Natural killer cell (primary cell): Measurements from ENCODE around the gene ZC3H18. TPM values are rescaled to one million over a fixed set of nuclear protein-coding genes. Genes with fewer than 3 reads are reported as not detected.

Experiments used
- ATAC-seq, 3 donors: fragments of 150-1000 bp in 2 of 3; fragments of 200-7000 bp in 1 of 3; cut with Tn5 transposase; 1 replicate in 1 of 3; 2 replicates in 2 of 3; pipeline ENCODE4 v1.10.0; 2021; ENCODE audit warnings: mild to moderate bottlenecking in 2 of 3, moderate library complexity in 2 of 3
- DNase-seq, 2 donors: peaks; one replicate each; pipeline versions ENCODE4 v3.0.0 to v3.0.0-alpha.2; 2013 to 2021; ENCODE audit warnings: mixed read lengths in 1 of 2
- H3K27ac ChIP-seq: one replicate; pipeline ENCODE4 v1.5.1; 2013; ENCODE audit warnings: mild to moderate bottlenecking, low read length
- H3K27me3 ChIP-seq: one replicate; pipeline ENCODE4 v1.6.1; 2013; ENCODE audit warnings: low read length; ENCODE audit not compliant: control insufficient read depth, insufficient read depth
- H3K36me3 ChIP-seq: one replicate; pipeline ENCODE4 v1.6.1; 2013; ENCODE audit warnings: low read length; ENCODE audit not compliant: control insufficient read depth, insufficient read depth
- H3K4me1 ChIP-seq: one replicate; pipeline ENCODE4 v1.6.1; 2013; ENCODE audit warnings: low read length; ENCODE audit not compliant: control insufficient read depth, insufficient read depth
- H3K4me3 ChIP-seq: one replicate; pipeline ENCODE4 v1.5.1; 2013; ENCODE audit warnings: low read length
- H3K9me3 ChIP-seq: one replicate; pipeline ENCODE4 v1.6.1; 2013; ENCODE audit warnings: low read length; ENCODE audit not compliant: control insufficient read depth, insufficient read depth
- H3K27ac Mint-ChIP-seq, 2 donors: one replicate each; pipeline ENCODE4 v1.8.0; 2022; ENCODE audit warnings: mild to moderate bottlenecking in 2 of 2, mixed read lengths in 2 of 2, moderate library complexity in 1 of 2
- H3K27me3 Mint-ChIP-seq, 2 donors: one replicate each; pipeline ENCODE4 v1.8.0; 2022; ENCODE audit warnings: low read depth in 2 of 2, mixed read lengths in 2 of 2
- H3K36me3 Mint-ChIP-seq: one replicate; pipeline ENCODE4 v1.8.0; 2022; ENCODE audit warnings: mixed read lengths
- H3K4me1 Mint-ChIP-seq, 2 donors: one replicate each; pipeline ENCODE4 v1.8.0; 2022; ENCODE audit warnings: mixed read lengths in 2 of 2
- H3K4me3 Mint-ChIP-seq: one replicate; pipeline ENCODE4 v1.8.0; 2022; ENCODE audit warnings: mild to moderate bottlenecking, moderate library complexity, mixed read lengths
- H3K9me3 Mint-ChIP-seq, 2 donors: one replicate each; pipeline ENCODE4 v1.8.0; 2022; ENCODE audit warnings: mixed read lengths in 2 of 2
- WGBS: methylation state at CpG from one replicate; pipeline ENCODE4 v1.1.7; 2013; ENCODE audit warnings: missing lambda C conversion rate; ENCODE audit not compliant: insufficient coverage; 5-methylcytosine and 5-hydroxymethylcytosine counted together
- intact Hi-C: fragments of 100-400 bp; cut with micrococcal nuclease; formaldehyde crosslinking; loops from one replicate; pipeline ENCODE4 v1.14.2; 2022
- total RNA-seq, 4 donors: library from RNA; stranded (reverse); fragments of 120-200 nt in 1 of 4; gene quantifications; one replicate each; pipeline versions ENCODE4 v1.2.3 to v1.2.4, GENCODE V29; 2013 to 2022
- TF ChIP-seq, protein P1 (sequence below): fragments of 200-600 bp; IDR thresholded peaks from one replicate; pipeline ENCODE4 v1.8.0; 2022; ENCODE audit warnings: antibody characterized with exemption

ZC3H18 gene
- total RNA-seq, 3 donors from 2014 or later (not counting 1 experiment from before 2014, with no cell fraction given) = 125 to 130 (median 126) TPM

DNA sequence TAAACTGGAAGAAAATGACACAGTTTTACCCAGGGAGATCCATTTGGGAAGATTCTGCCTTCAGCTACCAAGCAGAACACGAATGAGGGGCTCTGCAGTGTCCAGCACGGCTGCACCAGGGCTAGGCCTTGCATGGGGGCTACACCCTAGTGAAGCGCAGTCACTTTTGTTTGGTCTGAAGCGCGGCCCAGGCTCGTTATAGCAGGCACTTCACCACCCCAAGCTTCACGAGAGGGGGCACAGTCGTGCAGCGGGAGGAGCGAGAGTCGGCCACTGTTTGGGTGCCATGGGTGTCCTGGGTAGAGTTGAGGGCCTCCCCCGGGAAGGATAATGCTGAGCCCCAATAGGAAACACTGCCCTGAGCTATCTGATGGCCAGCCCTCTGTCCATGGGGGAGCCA, 46.5 kb downstream of the ZC3H18 start:
- H3K36me3 Mint-ChIP-seq = no peaks in the 10 kb centered on the region

DNA sequence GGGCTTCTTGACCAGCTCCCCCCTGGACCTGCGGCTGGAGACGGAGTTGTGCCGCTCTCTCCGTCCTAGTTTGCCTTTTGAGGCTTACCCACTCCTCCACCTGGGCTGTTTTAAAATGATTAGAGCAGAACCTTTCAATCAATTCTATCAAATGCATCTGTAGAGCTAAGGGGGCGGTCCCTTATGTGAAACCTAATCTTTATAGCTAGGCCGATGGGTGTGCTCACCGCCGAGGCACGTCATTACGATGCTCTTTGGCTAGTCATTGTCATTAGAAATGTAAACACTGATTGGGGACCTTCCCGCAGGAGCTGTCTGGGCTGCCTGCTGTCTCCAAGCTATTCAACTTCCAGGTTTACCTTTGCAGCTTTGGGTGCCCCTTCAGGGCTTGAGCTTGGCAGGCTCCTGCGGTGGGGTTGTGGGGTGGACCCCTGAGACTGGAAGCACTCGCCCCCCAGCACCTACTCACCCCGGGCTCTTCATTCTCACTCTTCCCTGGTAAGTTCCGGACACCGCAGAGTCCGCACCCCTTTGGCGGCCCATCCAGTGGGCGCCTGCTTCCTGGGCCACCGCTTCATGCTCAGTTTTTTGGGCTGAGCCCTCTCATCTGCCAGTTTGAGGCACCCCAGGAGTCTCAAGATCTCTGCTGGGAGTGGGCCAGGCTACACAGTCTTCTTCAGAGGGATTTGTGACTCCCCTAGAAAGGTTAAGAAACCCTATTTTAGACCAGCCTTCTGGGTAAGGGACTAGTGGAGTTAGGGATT, 47.2 kb downstream of the ZC3H18 start:
- Mint-ChIP-seq H3K4me1 (peaks cover 29 to 59% of the 10 kb centered on the region in 2 donors), H3K36me3 (no peaks in the 10 kb centered on the region), H3K27ac (peak overlapping the region; percentile 96 to 97), H3K4me3 (no peak overlapping the region), H3K9me3 (no peaks in the 10 kb centered on the region), H3K27me3 (no peaks in the 10 kb centered on the region)
- Histone ChIP-seq H3K9me3 (no peaks in the 10 kb centered on the region), H3K36me3 (peaks cover 19% of the 10 kb centered on the region), H3K27ac (no peak overlapping the region), H3K27me3 (no peaks in the 10 kb centered on the region), H3K4me3 (no peak overlapping the region), H3K4me1 (peaks cover 43% of the 10 kb centered on the region)
- 96% methylated on average over 20 of the region's 20 CpGs for WGBS
- intact Hi-C loops = no loop called here
- TF ChIP-seq, protein P1, sequence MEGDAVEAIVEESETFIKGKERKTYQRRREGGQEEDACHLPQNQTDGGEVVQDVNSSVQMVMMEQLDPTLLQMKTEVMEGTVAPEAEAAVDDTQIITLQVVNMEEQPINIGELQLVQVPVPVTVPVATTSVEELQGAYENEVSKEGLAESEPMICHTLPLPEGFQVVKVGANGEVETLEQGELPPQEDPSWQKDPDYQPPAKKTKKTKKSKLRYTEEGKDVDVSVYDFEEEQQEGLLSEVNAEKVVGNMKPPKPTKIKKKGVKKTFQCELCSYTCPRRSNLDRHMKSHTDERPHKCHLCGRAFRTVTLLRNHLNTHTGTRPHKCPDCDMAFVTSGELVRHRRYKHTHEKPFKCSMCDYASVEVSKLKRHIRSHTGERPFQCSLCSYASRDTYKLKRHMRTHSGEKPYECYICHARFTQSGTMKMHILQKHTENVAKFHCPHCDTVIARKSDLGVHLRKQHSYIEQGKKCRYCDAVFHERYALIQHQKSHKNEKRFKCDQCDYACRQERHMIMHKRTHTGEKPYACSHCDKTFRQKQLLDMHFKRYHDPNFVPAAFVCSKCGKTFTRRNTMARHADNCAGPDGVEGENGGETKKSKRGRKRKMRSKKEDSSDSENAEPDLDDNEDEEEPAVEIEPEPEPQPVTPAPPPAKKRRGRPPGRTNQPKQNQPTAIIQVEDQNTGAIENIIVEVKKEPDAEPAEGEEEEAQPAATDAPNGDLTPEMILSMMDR = no peak
- no peak for DNase-seq
- ATAC-seq = no peak

More for the DNA sequence above, 46.5 kb downstream of the ZC3H18 start:
- TF ChIP-seq, protein P1 = no peak
- DNase-seq = no peak
- Mint-ChIP-seq H3K4me1 (peaks cover 29 to 53% of the 10 kb centered on the region in 2 donors), H3K27ac (peak overlapping the region; percentile 96 to 97), H3K4me3 (no peak overlapping the region), H3K9me3 (no peaks in the 10 kb centered on the region), H3K27me3 (no peaks in the 10 kb centered on the region)
- intact Hi-C loops = no loop called here
- peaks cover 16% of the 10 kb centered on the region for H3K36me3 ChIP-seq
- ATAC-seq = no peak
- no peaks in the 10 kb centered on the region for H3K27me3 ChIP-seq
- WGBS = 97% methylated on average over 12 of the region's 12 CpGs
- H3K4me3 ChIP-seq = no peak overlapping the region
- peaks cover 36% of the 10 kb centered on the region for H3K4me1 ChIP-seq
- no peak overlapping the region for H3K27ac ChIP-seq
- no peaks in the 10 kb centered on the region for H3K9me3 ChIP-seq

DNA sequence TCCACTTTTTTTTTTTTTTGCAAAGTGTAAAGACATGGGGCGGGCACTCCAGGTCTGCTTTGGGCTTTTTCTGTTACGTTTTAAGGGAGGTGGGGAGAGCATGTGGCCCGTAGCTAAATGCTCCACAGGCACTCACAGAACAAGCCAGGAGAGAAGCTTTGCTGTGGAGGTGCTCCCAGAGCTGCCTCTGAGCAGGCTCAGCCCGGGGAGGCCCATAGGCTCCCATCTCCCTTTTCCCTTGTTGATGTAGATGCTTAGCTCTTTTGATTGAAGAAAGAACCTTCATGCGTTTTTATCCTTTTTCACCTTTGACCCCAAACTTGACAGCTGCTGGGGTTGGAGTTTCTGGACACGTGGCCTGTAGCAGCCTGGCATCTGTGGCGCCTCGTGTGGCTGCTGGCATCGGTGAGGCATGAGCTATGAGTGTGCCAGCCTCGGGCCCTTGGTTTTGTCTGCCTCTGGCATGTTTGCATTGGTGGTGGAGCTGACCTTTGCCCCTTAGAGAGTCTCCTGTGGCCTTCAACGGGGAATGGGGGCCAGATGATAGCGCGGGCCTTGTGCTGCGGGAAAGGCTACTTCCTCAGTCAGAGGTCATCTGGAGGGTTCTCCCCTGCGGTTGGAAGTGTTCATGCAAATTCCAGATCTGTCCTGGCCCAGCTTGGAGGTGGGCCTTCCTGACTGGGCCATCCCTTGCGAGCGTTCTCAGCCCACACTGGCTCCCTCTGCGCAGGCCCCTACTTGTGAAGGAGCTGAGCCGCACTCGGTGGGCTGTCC, 48.2 kb downstream of the ZC3H18 start:
- Histone ChIP-seq H3K4me3 (no peak overlapping the region), H3K9me3 (no peaks in the 10 kb centered on the region), H3K4me1 (peaks cover 47% of the 10 kb centered on the region), H3K27me3 (no peaks in the 10 kb centered on the region), H3K27ac (peak overlapping the region; percentile 93), H3K36me3 (peaks cover 24% of the 10 kb centered on the region)
- Mint-ChIP-seq H3K9me3 (no peaks in the 10 kb centered on the region), H3K27me3 (no peaks in the 10 kb centered on the region), H3K36me3 (no peaks in the 10 kb centered on the region), H3K4me3 (no peak overlapping the region), H3K4me1 (peaks cover 29 to 57% of the 10 kb centered on the region in 2 donors), H3K27ac (peak overlapping the region; percentile 96 to 97)
- intact Hi-C loops = no loop called here
- TF ChIP-seq, protein P1 = no peak
- ATAC-seq (no peak), DNase-seq (no peak)
- WGBS = 93% methylated on average over 20 of the region's 20 CpGs
